HG03060 (cell line): ENCODE measurements around the gene MYL3.
"Not testable (repeated sequence)": the region's sequence is repeated elsewhere in the genome, so short reads cannot be mapped to it uniquely, and the experiment has no call there.

Experiments used
- ATAC-seq: cut with Tn5 transposase; IDR thresholded peaks from one replicate; pipeline ENCODE4 v1.9.1; 2021; ENCODE audit warnings: low read depth, moderate number of reproducible peaks; ENCODE audit not compliant: unreplicated experiment

MYL3 gene

GRCh38 chr3:46831316-46831715, 31.9 kb downstream of the MYL3 start:
- no peak for ATAC-seq

- no peak for ATAC-seq
Measured at GRCh38 chr3:46830801-46831200, 32.4 kb downstream of the MYL3 start.

- peak; percentile 55 for ATAC-seq
Measured at GRCh38 chr3:46829699-46830208, 33.5 kb downstream of the MYL3 start.

GRCh38 chr3:46825450-46825849, 37.8 kb downstream of the MYL3 start:
- ATAC-seq: no peak

GRCh38 chr3:46824211-46824970, 38.9 kb downstream of the MYL3 start:
- no peak for ATAC-seq

- not testable (repeated sequence) for ATAC-seq
Measured at GRCh38 chr3:46823314-46823713, 39.9 kb downstream of the MYL3 start.

GRCh38 chr3:46821553-46821952, 41.7 kb downstream of the MYL3 start:
- ATAC-seq: no peak

- ATAC-seq: no peak
Measured at GRCh38 chr3:46820852-46821251, 42.4 kb downstream of the MYL3 start.

- no peak for ATAC-seq
Measured at GRCh38 chr3:46812237-46812791, 50.9 kb downstream of the MYL3 start.

GRCh38 chr3:46811615-46812236, 51.5 kb downstream of the MYL3 start:
- no peak for ATAC-seq

GRCh38 chr3:46808766-46809165, 54.5 kb downstream of the MYL3 start:
- not testable (repeated sequence) for ATAC-seq
